Measurements from ENCODE around the gene ZNF385C. TPM values are rescaled to one million over a fixed set of nuclear protein-coding genes. Genes with fewer than 3 reads are reported as not detected.

ZNF385C gene
- total and polyA plus RNA-seq, 11 donors, result 0.06 to 0.38 (median 0.19) TPM; not detected in 3

DNA sequence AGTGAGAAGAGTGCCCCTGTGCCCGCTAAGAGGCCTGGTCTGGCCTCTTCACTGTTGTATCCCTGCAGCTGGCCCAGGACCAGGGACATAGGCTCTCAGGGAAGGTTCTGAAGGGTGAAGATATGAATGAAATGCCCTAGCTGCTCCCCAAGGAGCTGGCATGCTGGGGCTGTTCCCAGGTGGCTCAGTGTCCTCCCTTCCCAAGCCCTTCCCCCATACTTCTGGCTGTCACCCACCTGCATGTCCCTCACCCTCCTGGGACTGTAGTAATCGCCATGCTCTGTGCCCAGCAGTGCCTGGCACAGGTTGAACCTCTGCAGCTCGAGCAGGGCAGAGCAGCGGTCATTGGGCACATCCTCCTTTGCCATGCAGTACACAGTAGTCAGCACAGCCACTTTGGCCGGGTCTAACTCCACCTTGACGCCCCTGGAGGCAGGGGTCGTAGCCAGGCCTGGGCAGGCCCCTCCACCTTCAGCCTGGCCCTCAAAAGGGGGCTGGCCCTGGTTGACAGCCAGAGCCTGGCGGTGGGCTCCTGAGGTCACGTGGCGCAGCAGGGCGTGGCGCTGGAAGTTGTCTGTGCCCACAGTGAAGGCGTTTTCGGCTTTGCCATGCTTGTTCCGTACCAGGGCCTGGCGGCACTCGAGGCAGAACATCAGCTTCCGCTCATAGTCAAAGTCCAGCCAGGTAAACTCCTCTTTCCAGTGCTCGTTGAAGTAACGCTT lies 55.5 kb downstream of the ZNF385C start:
- Histone ChIP-seq H3K4me3 (no peak overlapping the region), H3K36me3 (no peaks in the 10 kb centered on the region), H3K4me1 (peaks cover 0 to 10% (median 0%) of the 10 kb centered on the region in 12 donors), H3K27me3 (peaks cover 0 to 12% (median 0%) of the 10 kb centered on the region in 9 donors), H3K27ac (no peak overlapping the region), H3K9me3 (no peaks in the 10 kb centered on the region)
- ATAC-seq (no peak), DNase-seq (no peak)
- intact Hi-C loops (cut with DNase I), result no loop called here
- TF ChIP-seq POLR2A (IDR thresholded peaks at IDR 0.05) (no peak), CTCF (IDR thresholded peaks at IDR 0.05) (no peak)
- WGBS, 4 donors, result 90 to 95% (median 95%) methylated on average over 18 to 20 of the region's 20 CpGs

- TF ChIP-seq CTCF (IDR thresholded peaks at IDR 0.05), result no peak
- no peak for TF ChIP-seq POLR2A (IDR thresholded peaks at IDR 0.05)
- ATAC-seq (no peak), DNase-seq (no peak)
- intact Hi-C loops (cut with DNase I), result no loop called here
- Histone ChIP-seq H3K27ac (no peak overlapping the region), H3K9me3 (no peaks in the 10 kb centered on the region), H3K27me3 (peaks cover 0 to 17% (median 0%) of the 10 kb centered on the region in 9 donors), H3K4me3 (no peak overlapping the region), H3K4me1 (peaks cover 0 to 10% (median 0%) of the 10 kb centered on the region in 12 donors), H3K36me3 (no peaks in the 10 kb centered on the region)
These were observed 56.7 kb downstream of the ZNF385C start for GRCh38 chr17:42041619-42042018.

GRCh38 chr17:42040818-42041217 lies 57.5 kb downstream of the ZNF385C start:
- Histone ChIP-seq H3K27ac (no peak overlapping the region), H3K4me1 (peaks cover 0 to 10% (median 0%) of the 10 kb centered on the region in 12 donors), H3K9me3 (no peaks in the 10 kb centered on the region), H3K4me3 (no peak overlapping the region), H3K36me3 (no peaks in the 10 kb centered on the region), H3K27me3 (peaks cover 0 to 17% (median 0%) of the 10 kb centered on the region in 9 donors)
- TF ChIP-seq CTCF (IDR thresholded peaks at IDR 0.05), result no peak
- no peak for TF ChIP-seq POLR2A (IDR thresholded peaks at IDR 0.05)
- no peak for DNase-seq
- ATAC-seq, result peak in 1 of 4 donors; percentile 8
- intact Hi-C loops (cut with DNase I), result no loop called here
- 79 to 98% (median 95%) methylated on average over 3 to 10 of the region's 10 CpGs for WGBS, 4 donors

- WGBS, 4 donors, result 26 to 54% (median 41%) methylated on average over 9 to 77 of the region's 77 CpGs
- intact Hi-C loops (cut with DNase I), result no loop called here
- DNase-seq, result no peak
These were observed 58.2 kb downstream of the ZNF385C start for GRCh38 chr17:42039794-42040763.

More at GRCh38 chr17:42039794-42040763, 58.2 kb downstream of the ZNF385C start:
- H3K4me1 ChIP-seq, result peaks cover 0 to 10% (median 0%) of the 10 kb centered on the region in 12 donors
- peaks cover 0 to 17% (median 0%) of the 10 kb centered on the region in 9 donors for H3K27me3 ChIP-seq
- H3K4me3 ChIP-seq, result peak overlapping the region in 7 of 12 donors; percentile 12 to 34 (median 25)
- TF ChIP-seq CTCF (IDR thresholded peaks at IDR 0.05) (no peak), POLR2A (IDR thresholded peaks at IDR 0.05) (no peak)
- peak in 2 of 4 donors; percentile 28 to 31 for ATAC-seq
- H3K36me3 ChIP-seq, result no peaks in the 10 kb centered on the region
- H3K27ac ChIP-seq, result no peak overlapping the region
- H3K9me3 ChIP-seq, result no peaks in the 10 kb centered on the region

All from heart left ventricle (tissue), 16 donors.